ENCODE data around the gene PPP3CA. TPM values are rescaled to one million over a fixed set of nuclear protein-coding genes. Genes with fewer than 3 reads are reported as not detected.

The PPP3CA gene
- total RNA-seq, 2 donors from 2014 or later = 36.6 to 39.2 TPM

GRCh38 chr4:101142259-101142658 lies 205.1 kb downstream of the PPP3CA start:
- no peak overlapping the region for H3K4me3 Mint-ChIP-seq
- Histone ChIP-seq H3K27me3 (ENCODE audit: control insufficient read depth, insufficient read depth, low read length, poor library complexity, severe bottlenecking) (no peaks in the 10 kb centered on the region), H3K27ac (ENCODE audit: low read depth, low read length) (no peak overlapping the region), H3K36me3 (ENCODE audit: control insufficient read depth, insufficient read depth, low read length) (no peaks in the 10 kb centered on the region), H3K9ac (ENCODE audit: extremely low read depth, low read length, poor library complexity, severe bottlenecking) (no peak overlapping the region), H3K9me3 (ENCODE audit: control insufficient read depth, low read length) (no peaks in the 10 kb centered on the region), H3K4me1 (ENCODE audit: control insufficient read depth, insufficient read depth, low read length) (peaks cover 4% of the 10 kb centered on the region), H3K4me3 (ENCODE audit: low read length) (no peak overlapping the region)
- no peak for DNase-seq
- TF ChIP-seq CTCF (conservative IDR thresholded peaks at IDR 0.05) = no peak
- H3K27ac Mint-ChIP-seq = no peak overlapping the region
- H3K9me3 Mint-ChIP-seq = no peaks in the 10 kb centered on the region
- H3K36me3 Mint-ChIP-seq (ENCODE audit: low read depth) = no peaks in the 10 kb centered on the region
- H3K4me1 Mint-ChIP-seq = peaks cover 39% of the 10 kb centered on the region
- no peaks in the 10 kb centered on the region for H3K27me3 Mint-ChIP-seq (ENCODE audit: insufficient read depth)
- WGBS, 2 experiments (ENCODE audit: insufficient coverage in 1 of 2, insufficient read length in 1 of 2) = 75 to 100% methylated on average over 1 to 4 of the region's 4 CpGs

- no peaks in the 10 kb centered on the region for H3K9me3 ChIP-seq (ENCODE audit: control insufficient read depth, low read length)
- no peak overlapping the region for H3K4me3 ChIP-seq (ENCODE audit: low read length)
- H3K9ac ChIP-seq (ENCODE audit: extremely low read depth, low read length, poor library complexity, severe bottlenecking) = no peak overlapping the region
- no peaks in the 10 kb centered on the region for H3K36me3 ChIP-seq (ENCODE audit: control insufficient read depth, insufficient read depth, low read length)
- H3K9me3 Mint-ChIP-seq = no peaks in the 10 kb centered on the region
- H3K4me1 ChIP-seq (ENCODE audit: control insufficient read depth, insufficient read depth, low read length) = peaks cover 4% of the 10 kb centered on the region
- peaks cover 41% of the 10 kb centered on the region for H3K4me1 Mint-ChIP-seq
- H3K36me3 Mint-ChIP-seq (ENCODE audit: low read depth) = no peaks in the 10 kb centered on the region
- no peak for DNase-seq
- no peaks in the 10 kb centered on the region for H3K27me3 ChIP-seq (ENCODE audit: control insufficient read depth, insufficient read depth, low read length, poor library complexity, severe bottlenecking)
- no peak overlapping the region for H3K27ac ChIP-seq (ENCODE audit: low read depth, low read length)
- H3K27ac Mint-ChIP-seq = no peak overlapping the region
- no peak overlapping the region for H3K4me3 Mint-ChIP-seq
- no peaks in the 10 kb centered on the region for H3K27me3 Mint-ChIP-seq (ENCODE audit: insufficient read depth)
- no peak for TF ChIP-seq CTCF (conservative IDR thresholded peaks at IDR 0.05)
- WGBS, 2 experiments (ENCODE audit: insufficient coverage in 1 of 2, insufficient read length in 1 of 2) = 79% methylated on average over 4 of the region's 4 CpGs; no CpG with 5 or more reads in 1 of the 2 experiments
These were observed 205.5 kb downstream of the PPP3CA start for GRCh38 chr4:101141855-101142254.

- DNase-seq = no peak
- TF ChIP-seq CTCF (conservative IDR thresholded peaks at IDR 0.05) = no peak
- Mint-ChIP-seq H3K9me3 (no peaks in the 10 kb centered on the region), H3K4me1 (peaks cover 41% of the 10 kb centered on the region), H3K4me3 (no peak overlapping the region), H3K27me3 (ENCODE audit: insufficient read depth) (no peaks in the 10 kb centered on the region), H3K27ac (no peak overlapping the region), H3K36me3 (ENCODE audit: low read depth) (no peaks in the 10 kb centered on the region)
- H3K4me1 ChIP-seq (ENCODE audit: control insufficient read depth, insufficient read depth, low read length) = peaks cover 4% of the 10 kb centered on the region
- no peak overlapping the region for H3K27ac ChIP-seq (ENCODE audit: low read depth, low read length)
- no peaks in the 10 kb centered on the region for H3K9me3 ChIP-seq (ENCODE audit: control insufficient read depth, low read length)
- WGBS, 2 experiments (ENCODE audit: insufficient coverage in 1 of 2, insufficient read length in 1 of 2) = 92 to 94% methylated on average over 5 of the region's 5 CpGs
- no peaks in the 10 kb centered on the region for H3K27me3 ChIP-seq (ENCODE audit: control insufficient read depth, insufficient read depth, low read length, poor library complexity, severe bottlenecking)
- H3K9ac ChIP-seq (ENCODE audit: extremely low read depth, low read length, poor library complexity, severe bottlenecking) = no peak overlapping the region
- H3K36me3 ChIP-seq (ENCODE audit: control insufficient read depth, insufficient read depth, low read length) = no peaks in the 10 kb centered on the region
- no peak overlapping the region for H3K4me3 ChIP-seq (ENCODE audit: low read length)
These were observed 206.1 kb downstream of the PPP3CA start for GRCh38 chr4:101141230-101141629.
